HEK293 (cell line): Measurements from ENCODE around the gene MALL.
A peak's percentile ranks its signal among the peaks of the same experiment; 100 is the strongest.
"Not testable (repeated sequence)": the region's sequence is repeated elsewhere in the genome, so short reads cannot be mapped to it uniquely, and the experiment has no call there.

ENCODE experiments used
- CTCF ChIA-PET: fragments of 350-600 bp; formaldehyde crosslinking; extraction: SDS; loops from one replicate; lab custom pipeline; 2021; ENCODE audit warnings: antibody characterized with exemption; lab: Yijun Ruan, JAX
- POLR2A ChIA-PET: fragments of 300-600 bp; formaldehyde crosslinking; extraction: SDS; loops from one replicate; lab custom pipeline; 2020; ENCODE audit warnings: antibody characterized with exemption, inconsistent platforms; lab: Yijun Ruan, JAX
- H3K27ac ChIP-seq: fragments of 200-500 bp; sonication (Bioruptor generic); 2 replicates; pipeline ENCODE4 v1.5.1; 2014; ENCODE audit warnings: low read depth, low read length, control low read depth, inconsistent platforms; ENCODE audit errors: extremely low read depth
- H3K36me3 ChIP-seq, 2 experiments: fragments of 200-500 bp in 1 of 2; sonication (Bioruptor generic) in 1 of 2; 1 replicate in 1 of 2; 2 replicates in 1 of 2; pipeline ENCODE4 v1.5.1; 2014 to 2017; ENCODE audit warnings: inconsistent platforms in 2 of 2, low read length in 2 of 2; ENCODE audit not compliant: control insufficient read depth in 2 of 2, insufficient read depth in 1 of 2
- H3K4me1 ChIP-seq: fragments of 200-500 bp; sonication (Bioruptor generic); 2 replicates; pipeline ENCODE4 v1.5.1; 2014; ENCODE audit warnings: mild to moderate bottlenecking, low read length, inconsistent platforms; ENCODE audit not compliant: control insufficient read depth, insufficient read depth
- H3K4me3 ChIP-seq: 2 replicates; pipeline ENCODE4 v1.5.1; 2011; ENCODE audit warnings: low read depth, mild to moderate bottlenecking, control low read depth, low read length, moderate library complexity
- H3K9me3 ChIP-seq: fragments of 200-500 bp; sonication (Bioruptor generic); 2 replicates; pipeline ENCODE4 v1.5.1; 2014; ENCODE audit warnings: low read depth, low read length, inconsistent platforms; ENCODE audit not compliant: control insufficient read depth, insufficient read depth
- GFI1B ChIP-seq: fragments of 450-650 bp; formaldehyde crosslinking; IDR thresholded peaks from 2 replicates; pipeline ENCODE4 v1.5.1; 2016; ENCODE audit warnings: missing biosample characterization, missing genetic modification characterization
- GLIS1 ChIP-seq: fragments of 450-650 bp; formaldehyde crosslinking; IDR thresholded peaks from 2 replicates; pipeline ENCODE4 v1.5.1; 2016; ENCODE audit warnings: missing biosample characterization, missing genetic modification characterization
- HOXD13 ChIP-seq: sonication (generic); formaldehyde crosslinking; IDR thresholded peaks from 2 replicates; pipeline ENCODE4 v1.8.0; 2022; ENCODE audit warnings: missing genetic modification reagents, borderline replicate concordance
- KLF10 ChIP-seq: fragments of 450-650 bp; IDR thresholded peaks from 2 replicates; pipeline ENCODE4 v1.5.1; 2018; ENCODE audit warnings: missing biosample characterization, mild to moderate bottlenecking, missing genetic modification characterization
- SALL2 ChIP-seq: fragments of 450-650 bp; formaldehyde crosslinking; IDR thresholded peaks from 2 replicates; pipeline ENCODE4 v1.5.0; 2017; ENCODE audit warnings: missing biosample characterization, mild to moderate bottlenecking, missing genetic modification characterization, borderline replicate concordance
- SETDB1 ChIP-seq: IDR thresholded peaks from one replicate; pipeline ENCODE4 v1.6.1; 2017; ENCODE audit warnings: mild to moderate bottlenecking, low read length, moderate library complexity, mixed read lengths; ENCODE audit not compliant: insufficient read length
- TRIM28 ChIP-seq: IDR thresholded peaks from 2 replicates; pipeline ENCODE4 v1.6.1; 2011; ENCODE audit warnings: low read length, control low read depth, borderline replicate concordance
- WT1 ChIP-seq: fragments of 450-650 bp; formaldehyde crosslinking; IDR thresholded peaks from 2 replicates; pipeline ENCODE4 v1.5.1; 2016; ENCODE audit warnings: missing biosample characterization, missing genetic modification characterization
- ZBTB7A ChIP-seq: fragments of 450-650 bp; formaldehyde crosslinking; IDR thresholded peaks from 2 replicates; pipeline ENCODE4 v1.5.1; 2016; ENCODE audit warnings: low read depth, missing biosample characterization, missing genetic modification characterization
- ZEB2 ChIP-seq: fragments of 450-650 bp; formaldehyde crosslinking; IDR thresholded peaks from 2 replicates; pipeline ENCODE4 v1.5.1; 2016; ENCODE audit warnings: missing biosample characterization, missing genetic modification characterization
- ZFP69B ChIP-seq: fragments of 450-650 bp; formaldehyde crosslinking; IDR thresholded peaks from 2 replicates; pipeline ENCODE4 v1.5.1; 2016; ENCODE audit warnings: missing biosample characterization, missing genetic modification characterization
- ZNF169 ChIP-seq: fragments of 450-650 bp; formaldehyde crosslinking; IDR thresholded peaks from 2 replicates; pipeline ENCODE4 v1.5.1; 2016; ENCODE audit warnings: missing biosample characterization, missing genetic modification characterization
- ZNF302 ChIP-seq: fragments of 450-650 bp; formaldehyde crosslinking; IDR thresholded peaks from 2 replicates; pipeline ENCODE4 v1.5.1; 2016; ENCODE audit warnings: missing biosample characterization, missing genetic modification characterization, low read depth
- ZNF391 ChIP-seq: fragments of 450-650 bp; formaldehyde crosslinking; IDR thresholded peaks from 2 replicates; pipeline ENCODE4 v1.5.1; 2016; ENCODE audit warnings: low read depth, missing biosample characterization, missing genetic modification characterization, borderline replicate concordance
- ZNF473 ChIP-seq: fragments of 450-650 bp; formaldehyde crosslinking; IDR thresholded peaks from 2 replicates; pipeline ENCODE4 v1.5.1; 2017; ENCODE audit warnings: missing biosample characterization, missing genetic modification characterization
- ZNF530 ChIP-seq: fragments of 450-650 bp; formaldehyde crosslinking; IDR thresholded peaks from 2 replicates; pipeline ENCODE4 v1.5.1; 2016; ENCODE audit warnings: low read depth, missing biosample characterization, missing genetic modification characterization
- ZNF585B ChIP-seq: fragments of 450-650 bp; formaldehyde crosslinking; IDR thresholded peaks from 2 replicates; pipeline ENCODE4 v1.5.1; 2016; ENCODE audit warnings: missing biosample characterization, missing genetic modification characterization
- ZNF654 ChIP-seq: fragments of 450-650 bp; formaldehyde crosslinking; IDR thresholded peaks from 2 replicates; pipeline ENCODE4 v1.5.1; 2016; ENCODE audit warnings: low read depth, missing biosample characterization, missing genetic modification characterization
- ZNF677 ChIP-seq: fragments of 450-650 bp; IDR thresholded peaks from 2 replicates; pipeline ENCODE4 v1.5.0; 2018; ENCODE audit warnings: missing biosample characterization, mild to moderate bottlenecking, missing genetic modification characterization, moderate library complexity
- ZNF701 ChIP-seq: fragments of 450-650 bp; formaldehyde crosslinking; IDR thresholded peaks from 2 replicates; pipeline ENCODE4 v1.5.1; 2016; ENCODE audit warnings: missing biosample characterization, missing genetic modification characterization
- ZNF707 ChIP-seq: fragments of 450-650 bp; formaldehyde crosslinking; IDR thresholded peaks from 2 replicates; pipeline ENCODE4 v1.5.1; 2016; ENCODE audit warnings: missing biosample characterization, missing genetic modification characterization
- ZNF768 ChIP-seq: fragments of 450-650 bp; formaldehyde crosslinking; IDR thresholded peaks from 2 replicates; pipeline ENCODE4 v1.5.1; 2018; ENCODE audit warnings: missing biosample characterization, mild to moderate bottlenecking, missing genetic modification characterization
- ZNF777 ChIP-seq: fragments of 450-650 bp; formaldehyde crosslinking; IDR thresholded peaks from 2 replicates; pipeline ENCODE4 v1.5.1; 2017; ENCODE audit warnings: missing biosample characterization, missing genetic modification characterization, borderline replicate concordance
- ZNF792 ChIP-seq: fragments of 450-650 bp; formaldehyde crosslinking; IDR thresholded peaks from 2 replicates; pipeline ENCODE4 v1.5.1; 2016; ENCODE audit warnings: missing biosample characterization, missing genetic modification characterization
- TF ChIP-seq, protein P1 (sequence below): fragments of 450-650 bp; formaldehyde crosslinking; IDR thresholded peaks from 2 replicates; pipeline ENCODE4 v1.5.1; 2016; ENCODE audit warnings: missing biosample characterization, missing genetic modification characterization
- TF ChIP-seq, protein P2 (sequence below): fragments of 450-650 bp; formaldehyde crosslinking; IDR thresholded peaks from 2 replicates; pipeline ENCODE4 v1.5.1; 2016; ENCODE audit warnings: missing biosample characterization, missing genetic modification characterization

Gene MALL

DNA sequence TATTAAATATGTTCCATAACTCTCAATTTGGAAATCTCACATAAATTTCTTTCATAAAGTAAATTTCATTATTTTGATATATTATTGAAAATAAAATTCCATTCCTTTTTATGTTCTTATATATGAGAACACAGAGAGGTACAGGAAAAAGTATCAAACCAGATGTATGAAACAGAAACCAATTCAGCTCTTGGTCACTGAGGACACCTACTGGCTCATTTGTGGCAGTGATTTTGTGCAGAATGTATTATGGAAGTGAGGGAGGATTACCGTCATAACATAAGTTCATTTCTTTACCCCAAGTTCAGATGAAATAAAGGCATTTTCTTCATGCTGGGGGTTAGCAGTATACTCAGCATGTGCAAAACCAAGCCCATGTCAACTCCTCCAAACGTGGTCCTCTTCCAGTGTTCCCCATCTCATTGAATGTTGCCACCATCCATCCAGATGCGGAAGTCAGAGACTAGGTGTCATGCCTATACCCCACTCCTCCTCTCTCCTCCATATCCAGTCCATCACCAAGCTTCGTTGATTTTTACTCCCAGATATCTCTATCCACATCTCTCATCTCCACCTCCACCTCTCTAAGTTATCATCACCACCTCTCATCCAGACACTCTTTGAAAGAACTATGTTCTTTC, 41.7 kb upstream of the MALL start:
- H3K4me1 ChIP-seq = no peaks in the 10 kb centered on the region
- no peaks in the 10 kb centered on the region for H3K9me3 ChIP-seq
- H3K4me3 ChIP-seq = no peak overlapping the region
- no peaks in the 10 kb centered on the region; a peak in 1 of 3 replicates for H3K36me3 ChIP-seq
- TF ChIP-seq GFI1B (tag by site-specific recombination) = no peak
- TF ChIP-seq, protein P1, sequence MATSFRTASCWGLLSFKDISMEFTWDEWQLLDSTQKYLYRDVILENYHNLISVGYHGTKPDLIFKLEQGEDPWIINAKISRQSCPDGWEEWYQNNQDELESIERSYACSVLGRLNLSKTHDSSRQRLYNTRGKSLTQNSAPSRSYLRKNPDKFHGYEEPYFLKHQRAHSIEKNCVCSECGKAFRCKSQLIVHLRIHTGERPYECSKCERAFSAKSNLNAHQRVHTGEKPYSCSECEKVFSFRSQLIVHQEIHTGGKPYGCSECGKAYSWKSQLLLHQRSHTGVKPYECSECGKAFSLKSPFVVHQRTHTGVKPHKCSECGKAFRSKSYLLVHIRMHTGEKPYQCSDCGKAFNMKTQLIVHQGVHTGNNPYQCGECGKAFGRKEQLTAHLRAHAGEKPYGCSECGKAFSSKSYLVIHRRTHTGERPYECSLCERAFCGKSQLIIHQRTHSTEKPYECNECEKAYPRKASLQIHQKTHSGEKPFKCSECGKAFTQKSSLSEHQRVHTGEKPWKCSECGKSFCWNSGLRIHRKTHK (tag by site-specific recombination) = no peak
- no peak for TF ChIP-seq ZFP69B (tag by site-specific recombination)
- peak; percentile 84 for TF ChIP-seq ZNF654 (tag by site-specific recombination)
- no peak overlapping the region for H3K27ac ChIP-seq
- ChIA-PET POLR2A (no interaction called here), CTCF (interaction anchor here (0.6 to 1.9 kb wide), 10 partner anchors 9 to 62 kb away, joined by 3 to 12 read pairs (median 4); no protein-coding TSS in a partner anchor)

DNA sequence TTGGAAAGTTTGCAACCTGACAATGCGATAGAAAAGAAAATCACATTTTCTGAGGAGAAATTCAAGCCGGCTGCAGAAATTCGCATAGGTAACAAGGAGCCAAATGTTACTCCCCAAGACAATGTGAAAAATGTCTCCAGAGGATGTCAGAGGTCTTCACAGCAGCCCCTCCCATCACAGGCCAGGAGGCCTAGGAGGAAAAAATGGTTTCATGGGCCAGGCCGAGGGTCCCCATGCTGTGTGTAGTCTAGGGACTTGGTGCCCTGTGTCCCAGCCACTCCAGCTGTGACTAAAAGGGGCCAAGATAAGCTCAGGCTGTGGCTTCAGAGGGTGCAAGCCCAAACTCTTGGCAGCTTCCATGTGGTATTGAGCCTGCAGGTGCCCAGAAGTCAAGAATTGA, 39.2 kb upstream of the MALL start:
- not testable (repeated sequence) for H3K4me3 ChIP-seq
- peak; percentile 94 for TF ChIP-seq ZNF585B (tag by site-specific recombination)
- peak; percentile 76 for TF ChIP-seq SETDB1
- TF ChIP-seq TRIM28 = peak; percentile 45; the same call in 1 of the 2 replicates
- TF ChIP-seq, all 188 proteins: peak for 3; not testable (repeated sequence) for 185
- H3K9me3 ChIP-seq, H3K4me1 ChIP-seq, CTCF ChIA-PET, H3K36me3 ChIP-seq, H3K27ac ChIP-seq, POLR2A ChIA-PET: not testable (repeated sequence)

DNA sequence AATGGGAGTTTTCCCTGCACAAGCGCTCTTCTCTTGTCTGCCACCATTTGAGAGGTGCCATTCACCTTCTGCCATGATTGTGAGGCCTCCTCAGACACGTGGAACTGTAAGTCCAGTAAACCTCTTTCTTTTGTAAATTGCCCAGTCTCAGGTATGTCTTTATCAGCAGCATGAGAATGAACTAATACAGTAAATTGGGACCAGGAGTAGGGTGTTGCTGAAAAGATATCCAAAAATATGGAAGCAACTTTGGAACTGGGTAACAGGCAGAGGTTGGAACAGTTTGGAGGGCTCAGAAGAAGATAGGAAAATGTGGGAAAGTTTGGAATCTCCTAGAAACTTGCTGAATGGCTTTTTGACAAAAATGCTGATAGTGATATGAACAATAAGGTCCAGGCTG, 38.6 kb upstream of the MALL start:
- H3K9me3 ChIP-seq, H3K36me3 ChIP-seq, POLR2A ChIA-PET, H3K4me1 ChIP-seq, CTCF ChIA-PET, H3K4me3 ChIP-seq, H3K27ac ChIP-seq: not testable (repeated sequence)
- peak; percentile 69 for TF ChIP-seq ZNF707 (tag by site-specific recombination)

DNA sequence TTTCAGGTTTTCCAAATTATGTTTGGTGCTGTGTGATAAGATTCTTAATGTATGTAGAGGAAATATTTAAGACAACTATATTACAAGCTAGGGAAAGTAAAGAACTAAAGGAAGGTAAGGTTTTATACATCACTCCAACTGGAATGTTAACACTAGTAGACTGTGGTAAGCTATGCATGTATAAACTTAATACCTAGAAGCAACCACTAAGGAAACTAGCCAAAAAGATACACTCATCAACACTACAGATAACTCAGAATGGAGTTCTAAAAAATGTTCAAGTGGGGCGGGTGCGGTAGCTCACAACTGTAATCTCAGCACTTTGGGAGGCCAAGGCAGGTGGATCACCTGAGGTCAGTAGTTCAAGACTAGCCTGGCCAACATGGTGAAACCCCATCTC, 37.8 kb upstream of the MALL start:
- Histone ChIP-seq H3K36me3 (no peaks in the 10 kb centered on the region), H3K27ac (no peak overlapping the region), H3K4me3 (no peak overlapping the region), H3K9me3 (no peaks in the 10 kb centered on the region), H3K4me1 (no peaks in the 10 kb centered on the region)
- POLR2A ChIA-PET = no interaction called here
- CTCF ChIA-PET = no interaction called here
- no peak for TF ChIP-seq ZBTB7A (tag by site-specific recombination)
- no peak for TF ChIP-seq ZNF792 (tag by site-specific recombination)
- no peak for TF ChIP-seq ZNF677 (tag by site-specific recombination)
- TF ChIP-seq GLIS1 (tag by site-specific recombination) = no peak
- TF ChIP-seq ZNF701 (tag by site-specific recombination) = no peak
- no peak for TF ChIP-seq WT1 (tag by site-specific recombination)
- TF ChIP-seq ZNF302 (tag by site-specific recombination) = no peak
- TF ChIP-seq ZNF777 (tag by site-specific recombination) = no peak
- TF ChIP-seq SALL2 (tag by site-specific recombination) = no peak
- no peak for TF ChIP-seq KLF10
- TF ChIP-seq ZNF530 (tag by site-specific recombination) = no peak
- TF ChIP-seq, protein P1 (tag by site-specific recombination) = no peak
- no peak for TF ChIP-seq ZNF391 (tag by site-specific recombination)
- no peak for TF ChIP-seq HOXD13 (CRISPR knock-in tag)
- no peak for TF ChIP-seq ZNF169 (tag by site-specific recombination)
- TF ChIP-seq ZNF768 = no peak
- no peak for TF ChIP-seq ZNF473
- TF ChIP-seq, protein P2, sequence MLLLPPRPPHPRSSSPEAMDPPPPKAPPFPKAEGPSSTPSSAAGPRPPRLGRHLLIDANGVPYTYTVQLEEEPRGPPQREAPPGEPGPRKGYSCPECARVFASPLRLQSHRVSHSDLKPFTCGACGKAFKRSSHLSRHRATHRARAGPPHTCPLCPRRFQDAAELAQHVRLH (tag by site-specific recombination) = no peak
- no peak for TF ChIP-seq ZEB2
- TF ChIP-seq SETDB1 = no peak
